ENCODE data around the gene SCRN2. TPM values are rescaled to one million over a fixed set of nuclear protein-coding genes. Genes with fewer than 3 reads are reported as not detected.
A peak's percentile ranks its signal among the peaks of the same experiment; 100 is the strongest.

The SCRN2 gene
- total and polyA plus RNA-seq, 8 donors, result 7.0 to 44.9 (median 28.8) TPM

- peaks cover 0 to under 1% (median 0%) of the 10 kb centered on the region in 4 donors for H3K4me1 ChIP-seq
- 42 to 68% (median 56%) methylated on average over 19 to 20 of the region's 20 CpGs for WGBS, 5 donors
- DNase-seq, result peak in 1 of 2 donors; percentile 35
- H3K27me3 ChIP-seq, result peaks cover under 1 to 76% (median 21%) of the 10 kb centered on the region in 3 donors
- no peaks in the 10 kb centered on the region for H3K36me3 ChIP-seq
- TF ChIP-seq EP300 (IDR thresholded peaks at IDR 0.05) (no peak), CTCF (IDR thresholded peaks at IDR 0.05) (no peak), POLR2AphosphoS5 (IDR thresholded peaks at IDR 0.05) (no peak), POLR2A (IDR thresholded peaks at IDR 0.05) (no peak)
- no peak overlapping the region for H3K27ac ChIP-seq
- intact Hi-C loops (cut with DNase I; ENCODE audit: low total_unique reads), result no loop called here
- H3K9me3 ChIP-seq, result no peaks in the 10 kb centered on the region
- H3K4me3 ChIP-seq, result no peak overlapping the region
These were observed 25.9 kb upstream of the SCRN2 start for GRCh38 chr17:47866941-47867340.

- Histone ChIP-seq H3K4me1 (no peaks in the 10 kb centered on the region), H3K36me3 (no peaks in the 10 kb centered on the region), H3K27ac (no peak overlapping the region), H3K9me3 (no peaks in the 10 kb centered on the region), H3K4me3 (no peak overlapping the region), H3K27me3 (peaks cover 0 to 71% (median 5%) of the 10 kb centered on the region in 3 donors)
- WGBS, 5 donors, result 47 to 73% (median 61%) methylated on average over 7 of the region's 7 CpGs
- DNase-seq, result no peak
- TF ChIP-seq EP300 (IDR thresholded peaks at IDR 0.05), result no peak
- no peak for TF ChIP-seq POLR2AphosphoS5 (IDR thresholded peaks at IDR 0.05)
- no peak for TF ChIP-seq POLR2A (IDR thresholded peaks at IDR 0.05)
- TF ChIP-seq CTCF (IDR thresholded peaks at IDR 0.05), result no peak
- intact Hi-C loops (cut with DNase I; ENCODE audit: low total_unique reads), result no loop called here
These were observed 23.7 kb upstream of the SCRN2 start for GRCh38 chr17:47864791-47865216.

- Histone ChIP-seq H3K4me1 (no peaks in the 10 kb centered on the region), H3K4me3 (no peak overlapping the region), H3K9me3 (no peaks in the 10 kb centered on the region), H3K36me3 (no peaks in the 10 kb centered on the region), H3K27me3 (peaks cover 0 to 69% (median 6%) of the 10 kb centered on the region in 3 donors), H3K27ac (no peak overlapping the region)
- TF ChIP-seq POLR2A (IDR thresholded peaks at IDR 0.05) (no peak), CTCF (IDR thresholded peaks at IDR 0.05) (no peak), POLR2AphosphoS5 (IDR thresholded peaks at IDR 0.05) (no peak), EP300 (IDR thresholded peaks at IDR 0.05) (no peak)
- DNase-seq, result no peak
- intact Hi-C loops (cut with DNase I; ENCODE audit: low total_unique reads), result no loop called here
- WGBS, 5 donors, result 63 to 74% (median 71%) methylated on average over 7 of the region's 7 CpGs
These were observed 21.8 kb upstream of the SCRN2 start for GRCh38 chr17:47862621-47863440.

GRCh38 chr17:47860386-47860785 is 19.3 kb upstream of the SCRN2 start:
- Histone ChIP-seq H3K4me3 (no peak overlapping the region), H3K36me3 (no peaks in the 10 kb centered on the region), H3K27me3 (peaks cover 3 to 69% (median 23%) of the 10 kb centered on the region in 3 donors), H3K9me3 (no peaks in the 10 kb centered on the region), H3K27ac (no peak overlapping the region), H3K4me1 (no peaks in the 10 kb centered on the region)
- WGBS, 5 donors, result 84 to 93% (median 86%) methylated on average over 5 of the region's 5 CpGs
- intact Hi-C loops (cut with DNase I; ENCODE audit: low total_unique reads), result no loop called here
- TF ChIP-seq EP300 (IDR thresholded peaks at IDR 0.05) (no peak), POLR2AphosphoS5 (IDR thresholded peaks at IDR 0.05) (no peak), CTCF (IDR thresholded peaks at IDR 0.05) (no peak), POLR2A (IDR thresholded peaks at IDR 0.05) (no peak)
- DNase-seq, result no peak
